Measurements from ENCODE around the gene CHD1L.

- TF ChIP-seq, protein P1, sequence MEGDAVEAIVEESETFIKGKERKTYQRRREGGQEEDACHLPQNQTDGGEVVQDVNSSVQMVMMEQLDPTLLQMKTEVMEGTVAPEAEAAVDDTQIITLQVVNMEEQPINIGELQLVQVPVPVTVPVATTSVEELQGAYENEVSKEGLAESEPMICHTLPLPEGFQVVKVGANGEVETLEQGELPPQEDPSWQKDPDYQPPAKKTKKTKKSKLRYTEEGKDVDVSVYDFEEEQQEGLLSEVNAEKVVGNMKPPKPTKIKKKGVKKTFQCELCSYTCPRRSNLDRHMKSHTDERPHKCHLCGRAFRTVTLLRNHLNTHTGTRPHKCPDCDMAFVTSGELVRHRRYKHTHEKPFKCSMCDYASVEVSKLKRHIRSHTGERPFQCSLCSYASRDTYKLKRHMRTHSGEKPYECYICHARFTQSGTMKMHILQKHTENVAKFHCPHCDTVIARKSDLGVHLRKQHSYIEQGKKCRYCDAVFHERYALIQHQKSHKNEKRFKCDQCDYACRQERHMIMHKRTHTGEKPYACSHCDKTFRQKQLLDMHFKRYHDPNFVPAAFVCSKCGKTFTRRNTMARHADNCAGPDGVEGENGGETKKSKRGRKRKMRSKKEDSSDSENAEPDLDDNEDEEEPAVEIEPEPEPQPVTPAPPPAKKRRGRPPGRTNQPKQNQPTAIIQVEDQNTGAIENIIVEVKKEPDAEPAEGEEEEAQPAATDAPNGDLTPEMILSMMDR (conservative IDR thresholded peaks at IDR 0.05; ENCODE audit: low read depth, low read length) = no peak
- no peak for TF ChIP-seq EZH2 (IDR thresholded peaks at IDR 0.05; ENCODE audit: low read length, unreplicated experiment)
- TF ChIP-seq EZH2phosphoT487 (IDR thresholded peaks at IDR 0.05; ENCODE audit: borderline replicate concordance, low read length) = no peak
These were observed 41.2 kb upstream of the CHD1L start for GRCh38 chr1:147201276-147201675.

Measured in PC-3 (cell line).